GM12874 (cell line): ENCODE data around the gene ARHGEF3.

Experiments used
- CTCF ChIP-seq: IDR thresholded peaks from 2 replicates; pipeline ENCODE4 v1.5.1; 2011; ENCODE audit warnings: low read depth, mild to moderate bottlenecking, control low read depth, low read length, moderate library complexity; ENCODE audit not compliant: insufficient read depth

ARHGEF3 gene

GRCh38 chr3:56706629-56707028 lies 95.1 kb downstream of the ARHGEF3 start:
- TF ChIP-seq CTCF, result no peak

GRCh38 chr3:56704706-56705105 lies 97.0 kb downstream of the ARHGEF3 start:
- TF ChIP-seq CTCF, result no peak

- TF ChIP-seq CTCF, result peak; percentile 39; the same call in 1 of the 2 replicates
Observed at GRCh38 chr3:56702490-56703315, 99.0 kb downstream of the ARHGEF3 start.

GRCh38 chr3:56700151-56700550 lies 101.6 kb downstream of the ARHGEF3 start:
- no peak for TF ChIP-seq CTCF

GRCh38 chr3:56694867-56695683 lies 106.7 kb downstream of the ARHGEF3 start:
- no peak for TF ChIP-seq CTCF

- TF ChIP-seq CTCF, result no peak
Observed at GRCh38 chr3:56693750-56694149, 108.0 kb downstream of the ARHGEF3 start.
